Middle frontal gyrus (tissue), 1 donor: ENCODE measurements around the gene SLC11A2.
"Not testable (repeated sequence)": the region's sequence is repeated elsewhere in the genome, so short reads cannot be mapped to it uniquely, and the experiment has no call there.

ENCODE experiments used
- DNase-seq: peaks from one replicate; pipeline ENCODE4 v3.0.0-alpha.2; 2015; ENCODE audit warnings: low spot score; ENCODE audit errors: extremely low spot score

Gene SLC11A2

GRCh38 chr12:50949801-50950302 is 76.3 kb downstream of the SLC11A2 start:
- DNase-seq = no peak

GRCh38 chr12:50948798-50949197 is 77.4 kb downstream of the SLC11A2 start:
- DNase-seq = no peak

DNA sequence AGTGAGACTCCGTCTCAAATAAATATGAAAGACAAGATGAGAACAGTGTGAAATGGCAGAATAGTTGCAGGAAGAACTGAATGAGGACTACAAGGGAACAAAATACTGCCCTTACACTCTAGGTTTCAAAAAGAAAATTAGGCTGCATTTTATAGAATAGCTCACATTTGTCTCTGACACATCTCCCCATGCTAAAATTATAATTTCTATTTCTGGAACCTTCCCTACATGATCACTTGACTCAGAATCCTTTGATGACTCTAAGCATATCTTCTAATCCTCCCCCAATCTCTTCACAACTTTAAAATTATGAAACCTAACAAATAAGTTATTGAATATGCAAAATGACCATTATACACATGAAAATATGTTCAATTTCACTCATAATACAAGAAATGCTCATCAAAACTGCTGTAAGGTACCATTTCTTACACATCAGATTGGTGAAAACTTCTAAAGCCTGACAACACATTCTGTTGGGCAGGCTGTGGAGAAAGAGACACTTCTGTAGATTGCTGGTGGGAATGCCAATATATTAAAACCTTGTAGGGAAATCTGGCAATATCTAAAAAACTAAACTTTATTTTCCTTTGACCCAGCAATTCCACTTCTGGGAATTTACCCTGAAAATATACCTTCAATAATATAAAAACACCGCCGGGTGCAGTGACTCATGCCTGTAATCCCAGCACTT is 78.1 kb downstream of the SLC11A2 start:
- DNase-seq = no peak

- no peak for DNase-seq
Measured at GRCh38 chr12:50937653-50938052, 88.5 kb downstream of the SLC11A2 start.

DNA sequence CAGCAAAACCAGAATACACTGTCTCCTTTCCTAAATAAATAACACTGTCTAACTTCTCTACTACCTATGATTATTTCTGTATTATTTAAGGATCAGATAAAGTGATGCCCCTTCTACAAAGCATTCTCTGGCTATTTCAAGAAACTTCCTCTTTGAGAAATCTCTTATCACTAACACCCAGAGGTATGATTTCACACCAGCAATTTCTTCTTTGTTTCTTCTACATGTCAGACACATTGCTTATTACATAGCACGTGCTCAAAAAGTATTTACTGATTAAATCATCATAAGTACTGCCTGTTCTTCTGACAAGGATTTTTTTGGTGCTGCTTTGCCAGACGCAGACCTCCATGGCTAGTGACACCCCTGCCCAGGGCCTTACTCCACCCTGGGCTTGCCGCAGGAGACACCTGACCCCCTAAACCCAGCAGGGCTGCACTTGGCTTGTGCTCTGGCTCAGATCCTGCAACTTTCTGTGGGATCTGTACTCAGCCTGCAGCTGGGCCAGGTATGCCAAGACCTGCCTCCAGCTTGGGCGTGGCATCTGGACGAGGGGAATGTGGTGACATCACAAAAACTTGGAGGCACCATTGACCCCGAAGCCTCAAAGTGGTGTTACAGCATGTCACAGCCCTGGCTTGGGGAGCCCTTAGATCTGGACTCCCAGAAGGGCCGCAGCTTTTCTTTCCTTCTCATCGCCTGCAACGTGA is 89.2 kb downstream of the SLC11A2 start:
- DNase-seq = no peak

DNA sequence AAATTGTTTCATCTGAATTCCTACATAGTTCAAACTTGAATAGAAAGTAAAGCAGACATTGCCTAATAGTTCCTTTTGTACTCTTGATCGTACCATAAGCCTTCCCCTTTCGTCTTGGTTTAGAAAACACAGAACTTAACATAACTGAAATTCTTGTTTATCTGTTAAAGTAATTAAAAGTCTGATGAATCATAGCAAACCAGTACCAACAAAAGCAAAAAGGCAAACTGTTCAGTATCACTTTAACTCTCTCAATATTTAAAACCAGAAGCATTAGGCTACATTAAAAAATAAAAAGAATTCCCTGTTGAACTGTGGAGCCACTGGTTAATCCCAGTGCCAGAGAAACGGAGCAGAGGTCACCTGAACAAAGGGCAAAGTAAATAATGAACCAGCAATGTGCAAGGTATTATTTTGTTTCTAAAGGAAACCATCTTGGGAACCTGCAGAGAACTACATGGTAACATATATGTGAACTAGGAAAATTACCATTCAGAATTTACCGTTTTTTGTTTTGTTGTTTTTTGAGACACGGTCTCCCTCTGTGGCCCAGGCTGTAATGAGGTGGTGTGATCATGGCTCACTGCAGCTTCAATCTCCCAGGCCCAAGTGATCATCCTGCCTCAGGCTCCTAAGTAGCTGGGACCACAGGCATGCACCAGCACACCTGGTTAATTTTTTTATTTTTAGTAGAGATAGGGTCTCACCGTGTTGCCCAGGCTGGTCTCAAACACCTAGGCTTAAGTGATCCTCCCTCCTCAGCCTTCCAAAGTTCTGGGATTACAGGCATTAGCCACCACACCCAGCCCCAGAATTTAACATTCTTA is 91.0 kb downstream of the SLC11A2 start:
- no peak for DNase-seq

DNA sequence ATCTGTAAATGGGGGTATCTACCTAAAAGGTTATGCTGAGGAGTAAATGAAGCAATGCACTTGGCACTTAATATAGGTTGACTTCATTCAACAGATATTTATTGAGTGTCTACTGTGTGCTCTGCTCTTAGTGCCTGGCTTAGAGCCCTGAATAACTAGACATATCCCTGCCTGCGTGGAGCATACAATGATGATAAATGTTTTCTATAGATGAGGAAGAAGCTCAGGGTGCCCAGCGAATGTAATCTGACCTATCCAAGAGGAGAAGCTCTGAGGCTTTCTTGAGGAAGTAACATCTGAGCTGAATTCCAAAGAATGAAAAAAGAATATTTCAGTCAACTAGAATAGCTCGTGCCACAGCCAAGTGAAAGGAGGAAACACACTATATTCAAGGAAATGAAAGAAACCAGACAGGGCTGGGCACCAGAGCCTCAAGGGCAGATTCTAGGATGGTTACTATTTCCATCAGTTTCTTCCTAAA is 91.8 kb downstream of the SLC11A2 start:
- DNase-seq = no peak

DNA sequence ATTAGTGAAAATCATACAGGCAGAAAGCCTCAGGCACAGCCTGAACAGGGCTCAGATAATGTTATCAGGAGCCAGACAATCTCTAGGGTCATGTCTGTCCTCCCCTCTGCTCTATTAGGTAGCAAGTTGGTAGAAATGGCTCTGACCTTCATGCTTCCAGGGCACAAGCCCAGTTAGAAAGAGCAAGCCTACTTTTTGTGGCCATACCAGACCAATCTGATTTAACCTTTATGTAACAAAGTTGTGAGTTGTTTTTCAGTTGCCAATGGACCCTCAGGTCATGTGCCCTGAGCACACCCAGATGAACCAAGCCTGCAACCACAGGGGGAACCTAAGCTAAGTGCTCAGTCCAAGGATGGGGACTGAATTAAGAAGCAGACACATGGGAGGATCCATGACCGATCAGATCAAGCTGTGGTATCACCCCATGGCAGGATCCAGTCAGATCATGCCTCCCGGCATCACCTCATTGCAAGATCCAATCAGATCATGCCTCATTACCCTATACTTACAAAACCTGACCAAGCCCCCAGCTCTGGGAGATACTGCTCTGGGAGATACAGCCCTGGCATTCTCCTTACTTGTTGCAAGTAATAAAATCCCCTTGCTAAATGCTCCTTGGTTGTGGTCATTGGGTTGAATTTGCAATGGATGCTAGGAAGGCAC is 92.6 kb downstream of the SLC11A2 start:
- DNase-seq = no peak

GRCh38 chr12:50932787-50933280 is 93.3 kb downstream of the SLC11A2 start:
- no peak for DNase-seq

DNA sequence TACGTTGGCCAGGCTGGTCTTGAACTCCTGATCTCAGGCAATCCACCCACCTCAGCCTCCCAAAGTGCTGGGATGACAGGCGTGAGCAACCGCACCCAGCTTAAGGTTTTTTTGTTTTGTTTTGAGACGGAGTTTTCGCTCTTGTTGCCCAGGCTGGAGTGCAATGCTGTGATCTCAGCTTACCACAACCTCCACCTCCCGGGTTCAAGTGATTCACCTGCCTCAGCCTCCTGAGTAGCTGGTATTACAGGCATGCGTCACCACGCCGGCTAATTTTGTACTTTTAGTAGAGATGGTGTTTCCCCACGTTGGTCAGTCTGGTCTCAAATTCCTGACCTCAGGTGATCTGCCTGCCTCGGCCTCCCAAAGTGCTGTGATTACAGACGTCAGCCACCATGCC is 95.7 kb downstream of the SLC11A2 start:
- not testable (repeated sequence) for DNase-seq

DNA sequence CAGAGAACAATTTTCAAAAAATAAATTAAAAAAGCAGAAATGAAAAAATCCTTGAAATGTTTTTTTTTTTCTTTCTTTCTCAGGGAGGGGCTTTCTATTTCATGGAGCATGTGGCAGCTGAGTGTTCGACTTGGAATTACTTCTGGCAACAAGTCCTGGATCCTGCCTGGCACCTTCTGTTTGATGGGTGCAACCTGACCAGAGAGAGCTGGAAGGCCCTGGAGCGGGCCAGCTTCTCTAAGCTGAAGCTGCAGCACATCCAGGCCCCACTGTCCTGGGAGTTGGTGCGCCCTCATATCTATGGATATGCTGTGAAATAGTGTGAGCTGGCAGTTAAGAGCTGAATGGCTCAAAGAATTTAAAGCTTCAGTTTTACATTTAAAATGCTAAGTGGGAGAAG is 96.4 kb downstream of the SLC11A2 start:
- no peak for DNase-seq
